ENCODE data around the gene EEF1A1. TPM values are rescaled to one million over a fixed set of nuclear protein-coding genes. Genes with fewer than 3 reads are reported as not detected.

Gene EEF1A1
- total and polyA plus RNA-seq, 2 of the 4 experiments (the other 2 are of a cell fraction): 14,757 to 30,152 TPM

DNA sequence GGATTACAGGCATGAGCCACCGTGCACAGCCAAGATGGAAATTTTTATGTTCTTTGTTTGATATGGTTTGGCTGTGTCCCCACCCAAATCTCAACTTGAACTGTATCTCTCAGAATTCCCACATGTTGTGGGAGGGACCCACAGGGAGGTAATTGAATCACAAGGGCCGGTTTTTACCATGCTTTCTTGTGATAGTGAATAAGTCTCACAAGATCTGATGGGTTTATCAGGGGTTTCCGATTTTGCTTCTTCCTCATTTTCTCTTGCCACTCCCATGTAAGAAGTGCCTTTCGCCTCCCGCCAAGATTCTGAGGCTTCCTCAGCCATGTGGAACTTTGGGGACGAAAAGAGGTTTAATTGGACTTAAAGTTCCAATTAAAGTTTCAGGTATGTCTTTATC, 14.6 kb downstream of the EEF1A1 start:
- Histone ChIP-seq H3K9ac (ENCODE audit: low read depth, low read length) (no peak overlapping the region), H4K5ac (ENCODE audit: low read depth, low read length) (no peak overlapping the region), H2BK20ac (ENCODE audit: low read depth, low read length) (no peak overlapping the region), H2AK5ac (ENCODE audit: low read depth, low read length) (no peak overlapping the region), H3K27ac (ENCODE audit: insufficient read depth, low read length) (no peak overlapping the region), H3K23ac (ENCODE audit: low read depth, low read length) (no peak overlapping the region), H4K8ac (ENCODE audit: low read depth in 2 of 2, low read length in 2 of 2) (no peak overlapping the region), H3K18ac (ENCODE audit: low read depth, low read length) (no peak overlapping the region), H2AFZ (replicated peaks; ENCODE audit: low read length, poor library complexity) (no peak overlapping the region), H3K27me3 (ENCODE audit: control insufficient read depth, insufficient read depth, low read length) (no peaks in the 10 kb centered on the region), H3K4ac (ENCODE audit: low read depth, low read length) (no peak overlapping the region), H2BK15ac (ENCODE audit: low read depth, low read length) (no peak overlapping the region), H3K9me3 (ENCODE audit: control insufficient read depth, insufficient read depth, low read length) (no peaks in the 10 kb centered on the region), H4K91ac (ENCODE audit: insufficient read depth, low read depth, low read length) (no peak overlapping the region), H3K36me3 (ENCODE audit: control insufficient read depth, insufficient read depth, low read length) (peaks cover 10% of the 10 kb centered on the region), H3K79me1 (ENCODE audit: low read depth in 1 of 2, low read length in 2 of 2) (no peaks in the 10 kb centered on the region), H3K4me3 (ENCODE audit: insufficient read depth, low read depth, low read length) (no peak overlapping the region), H3K4me2 (ENCODE audit: low read depth, low read length) (no peak overlapping the region), H3K9me1 (ENCODE audit: insufficient read depth, low read length) (no peaks in the 10 kb centered on the region), H2AK9ac (replicated peaks; ENCODE audit: low read depth, low read length, poor library complexity) (no peak overlapping the region), H3K4me1 (ENCODE audit: control insufficient read depth, insufficient read depth, low read length) (0 out of 2 replicates have a peak, but pooled peaks cover 2% of the 10 kb centered on the region), H2BK120ac (ENCODE audit: low read depth, low read length) (no peak overlapping the region), H3K56ac (ENCODE audit: extremely low read depth, insufficient read depth, low read length) (no peak overlapping the region), H4K20me1 (ENCODE audit: insufficient read depth, low read length) (no peaks in the 10 kb centered on the region), H2BK5ac (ENCODE audit: low read depth, low read length, poor library complexity, severe bottlenecking) (no peak overlapping the region), H3K14ac (replicated peaks; ENCODE audit: low read depth, low read length) (no peak overlapping the region)
- in situ Hi-C loops (cut with MboI; ENCODE audit: low sequenced_read_pairs) (no loop called here), dilution Hi-C loops (cut with HindIII; ENCODE audit: low sequenced_read_pairs, unreplicated experiment) (no loop called here), intact Hi-C loops (cut with micrococcal nuclease) (no loop called here)
- BruUV-seq (replicated peaks): no TSS peak
- no CpG with 5 or more reads among the region's 6 CpGs for WGBS, 2 experiments (ENCODE audit: extremely low coverage in 2 of 2, insufficient read length in 1 of 2)
- TF ChIP-seq FOS (IDR thresholded peaks at IDR 0.05; ENCODE audit: low read depth, low read length): no peak
- TF ChIP-seq, protein P1, sequence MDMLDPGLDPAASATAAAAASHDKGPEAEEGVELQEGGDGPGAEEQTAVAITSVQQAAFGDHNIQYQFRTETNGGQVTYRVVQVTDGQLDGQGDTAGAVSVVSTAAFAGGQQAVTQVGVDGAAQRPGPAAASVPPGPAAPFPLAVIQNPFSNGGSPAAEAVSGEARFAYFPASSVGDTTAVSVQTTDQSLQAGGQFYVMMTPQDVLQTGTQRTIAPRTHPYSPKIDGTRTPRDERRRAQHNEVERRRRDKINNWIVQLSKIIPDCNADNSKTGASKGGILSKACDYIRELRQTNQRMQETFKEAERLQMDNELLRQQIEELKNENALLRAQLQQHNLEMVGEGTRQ (IDR thresholded peaks at IDR 0.05; ENCODE audit: low read depth, low read length): no peak
- TF ChIP-seq MAFK (IDR thresholded peaks at IDR 0.05; ENCODE audit: low read depth, low read length): no peak
- TF ChIP-seq, protein P2, sequence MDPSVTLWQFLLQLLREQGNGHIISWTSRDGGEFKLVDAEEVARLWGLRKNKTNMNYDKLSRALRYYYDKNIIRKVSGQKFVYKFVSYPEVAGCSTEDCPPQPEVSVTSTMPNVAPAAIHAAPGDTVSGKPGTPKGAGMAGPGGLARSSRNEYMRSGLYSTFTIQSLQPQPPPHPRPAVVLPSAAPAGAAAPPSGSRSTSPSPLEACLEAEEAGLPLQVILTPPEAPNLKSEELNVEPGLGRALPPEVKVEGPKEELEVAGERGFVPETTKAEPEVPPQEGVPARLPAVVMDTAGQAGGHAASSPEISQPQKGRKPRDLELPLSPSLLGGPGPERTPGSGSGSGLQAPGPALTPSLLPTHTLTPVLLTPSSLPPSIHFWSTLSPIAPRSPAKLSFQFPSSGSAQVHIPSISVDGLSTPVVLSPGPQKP (IDR thresholded peaks at IDR 0.05; ENCODE audit: borderline replicate concordance, low read depth, low read length): no peak
- TF ChIP-seq, protein P3, sequence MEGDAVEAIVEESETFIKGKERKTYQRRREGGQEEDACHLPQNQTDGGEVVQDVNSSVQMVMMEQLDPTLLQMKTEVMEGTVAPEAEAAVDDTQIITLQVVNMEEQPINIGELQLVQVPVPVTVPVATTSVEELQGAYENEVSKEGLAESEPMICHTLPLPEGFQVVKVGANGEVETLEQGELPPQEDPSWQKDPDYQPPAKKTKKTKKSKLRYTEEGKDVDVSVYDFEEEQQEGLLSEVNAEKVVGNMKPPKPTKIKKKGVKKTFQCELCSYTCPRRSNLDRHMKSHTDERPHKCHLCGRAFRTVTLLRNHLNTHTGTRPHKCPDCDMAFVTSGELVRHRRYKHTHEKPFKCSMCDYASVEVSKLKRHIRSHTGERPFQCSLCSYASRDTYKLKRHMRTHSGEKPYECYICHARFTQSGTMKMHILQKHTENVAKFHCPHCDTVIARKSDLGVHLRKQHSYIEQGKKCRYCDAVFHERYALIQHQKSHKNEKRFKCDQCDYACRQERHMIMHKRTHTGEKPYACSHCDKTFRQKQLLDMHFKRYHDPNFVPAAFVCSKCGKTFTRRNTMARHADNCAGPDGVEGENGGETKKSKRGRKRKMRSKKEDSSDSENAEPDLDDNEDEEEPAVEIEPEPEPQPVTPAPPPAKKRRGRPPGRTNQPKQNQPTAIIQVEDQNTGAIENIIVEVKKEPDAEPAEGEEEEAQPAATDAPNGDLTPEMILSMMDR (conservative IDR thresholded peaks at IDR 0.05; ENCODE audit: low read depth, low read length): no peak
- TF ChIP-seq CEBPB (IDR thresholded peaks at IDR 0.05; ENCODE audit: low read depth, low read length): no peak
- no peak for TF ChIP-seq MAZ (IDR thresholded peaks at IDR 0.05; ENCODE audit: borderline replicate concordance, low read depth, low read length)
- TF ChIP-seq RAD21 (IDR thresholded peaks at IDR 0.05; ENCODE audit: low read length): no peak
- no peak for TF ChIP-seq MXI1 (IDR thresholded peaks at IDR 0.05; ENCODE audit: borderline replicate concordance, low read depth, low read length)
- no peak for TF ChIP-seq NFE2L2 (IDR thresholded peaks at IDR 0.05; ENCODE audit: low read depth, low read length)
- no peak for TF ChIP-seq RFX5 (IDR thresholded peaks at IDR 0.05; ENCODE audit: low read depth, low read length)
- no peak for TF ChIP-seq POLR2A (IDR thresholded peaks at IDR 0.05; ENCODE audit: low read depth, low read length)
- no peak for TF ChIP-seq RCOR1 (IDR thresholded peaks at IDR 0.05; ENCODE audit: insufficient replicate concordance, low read length)
- TF ChIP-seq CHD1 (IDR thresholded peaks at IDR 0.05; ENCODE audit: low read depth, low read length): no peak
- no peak for TF ChIP-seq SMC3 (IDR thresholded peaks at IDR 0.05; ENCODE audit: low read depth, low read length)
- TF ChIP-seq BHLHE40 (IDR thresholded peaks at IDR 0.05; ENCODE audit: low read depth, low read length): no peak
- ChIA-PET CTCF (no interaction called here), POLR2A (ENCODE audit: unreplicated experiment) (no interaction called here)
- DNase-seq: no peak
- no peak for ATAC-seq (ENCODE audit: low read depth)

Measured in IMR-90 (cell line).